Esophagus squamous epithelium (tissue), 4 donors: Measurements from ENCODE around the gene NUDT3.

Source experiments
- POLR2A ChIP-seq, 4 donors: fragments of 450-650 bp; IDR thresholded peaks; one replicate each; pipeline ENCODE4 v1.6.1; 2017; ENCODE audit warnings: antibody characterized with exemption in 4 of 4, mild to moderate bottlenecking in 4 of 4, moderate library complexity in 3 of 4
- TF ChIP-seq, protein P1 (sequence below), 6 experiments: fragments of 450-650 bp in 4 of 6; fragments of 200-600 bp in 2 of 6; sonication (generic) in 2 of 6; IDR thresholded peaks; one replicate each; pipeline ENCODE4 v1.5.1; 2016 to 2019; ENCODE audit warnings: antibody characterized with exemption in 6 of 6, mild to moderate bottlenecking in 4 of 6, moderate library complexity in 4 of 6

DNA sequence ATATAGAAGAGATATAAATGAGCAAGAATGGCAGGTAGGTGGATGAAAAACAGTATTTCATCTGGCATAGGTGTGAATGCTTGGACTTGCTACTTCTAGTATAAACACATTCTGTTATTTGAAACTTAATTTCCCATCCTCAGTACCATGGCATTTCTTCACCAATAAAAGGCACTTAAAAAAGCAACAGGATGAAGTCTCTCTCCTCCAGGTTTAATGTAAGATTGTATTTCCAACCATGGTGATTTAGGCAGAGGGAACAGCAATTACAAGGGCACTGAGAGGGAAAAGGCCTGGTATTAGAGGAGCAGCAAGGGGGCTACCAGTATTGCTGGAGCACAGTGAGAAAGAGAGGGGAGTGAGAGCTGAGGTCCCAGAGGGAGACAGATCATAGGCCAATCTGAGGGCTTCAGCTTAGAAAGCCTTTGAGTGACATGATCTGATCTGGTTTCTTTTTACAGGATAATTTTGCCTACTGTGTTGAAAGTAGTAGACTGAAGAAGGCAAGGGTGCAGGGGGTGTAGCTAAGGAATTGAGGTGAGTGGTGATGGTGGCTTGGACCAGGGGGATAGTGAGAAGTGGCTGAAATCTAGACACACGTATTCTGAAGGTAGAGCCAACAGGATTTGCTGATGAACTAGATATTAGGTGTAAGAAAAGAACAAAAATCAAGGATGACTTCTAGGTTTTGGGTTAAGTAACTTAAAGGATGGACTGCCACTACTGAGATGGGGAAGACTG, 75.9 kb downstream of the NUDT3 start:
- TF ChIP-seq, protein P1, sequence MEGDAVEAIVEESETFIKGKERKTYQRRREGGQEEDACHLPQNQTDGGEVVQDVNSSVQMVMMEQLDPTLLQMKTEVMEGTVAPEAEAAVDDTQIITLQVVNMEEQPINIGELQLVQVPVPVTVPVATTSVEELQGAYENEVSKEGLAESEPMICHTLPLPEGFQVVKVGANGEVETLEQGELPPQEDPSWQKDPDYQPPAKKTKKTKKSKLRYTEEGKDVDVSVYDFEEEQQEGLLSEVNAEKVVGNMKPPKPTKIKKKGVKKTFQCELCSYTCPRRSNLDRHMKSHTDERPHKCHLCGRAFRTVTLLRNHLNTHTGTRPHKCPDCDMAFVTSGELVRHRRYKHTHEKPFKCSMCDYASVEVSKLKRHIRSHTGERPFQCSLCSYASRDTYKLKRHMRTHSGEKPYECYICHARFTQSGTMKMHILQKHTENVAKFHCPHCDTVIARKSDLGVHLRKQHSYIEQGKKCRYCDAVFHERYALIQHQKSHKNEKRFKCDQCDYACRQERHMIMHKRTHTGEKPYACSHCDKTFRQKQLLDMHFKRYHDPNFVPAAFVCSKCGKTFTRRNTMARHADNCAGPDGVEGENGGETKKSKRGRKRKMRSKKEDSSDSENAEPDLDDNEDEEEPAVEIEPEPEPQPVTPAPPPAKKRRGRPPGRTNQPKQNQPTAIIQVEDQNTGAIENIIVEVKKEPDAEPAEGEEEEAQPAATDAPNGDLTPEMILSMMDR (IDR thresholded peaks at IDR 0.05), result no peak
- no peak for TF ChIP-seq POLR2A (IDR thresholded peaks at IDR 0.05)
